ENCODE results near the gene GLYR1.

The GLYR1 gene

DNA sequence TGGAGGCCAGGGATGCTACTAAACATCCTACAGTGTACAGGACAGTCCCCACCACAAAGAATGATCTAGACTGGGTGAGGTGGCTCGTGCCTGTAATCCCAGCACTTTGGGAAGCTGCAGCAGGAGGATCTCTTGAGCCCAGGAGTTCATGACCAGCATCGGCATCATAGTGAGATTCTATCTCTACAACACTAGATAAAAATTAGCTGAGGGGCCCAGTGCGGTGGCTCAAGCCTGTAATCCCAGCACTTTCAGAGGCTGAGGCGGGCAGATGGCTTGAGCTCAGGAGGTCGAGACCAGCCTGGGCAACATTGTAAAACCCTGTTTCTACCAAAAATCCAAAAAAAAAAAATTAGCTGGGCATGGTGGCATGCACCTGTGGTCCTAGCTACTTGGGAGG is 74.7 kb downstream of the GLYR1 start:
- DNase-seq, result no peak
- intact Hi-C loops (cut with DNase I), result no loop called here

DNA sequence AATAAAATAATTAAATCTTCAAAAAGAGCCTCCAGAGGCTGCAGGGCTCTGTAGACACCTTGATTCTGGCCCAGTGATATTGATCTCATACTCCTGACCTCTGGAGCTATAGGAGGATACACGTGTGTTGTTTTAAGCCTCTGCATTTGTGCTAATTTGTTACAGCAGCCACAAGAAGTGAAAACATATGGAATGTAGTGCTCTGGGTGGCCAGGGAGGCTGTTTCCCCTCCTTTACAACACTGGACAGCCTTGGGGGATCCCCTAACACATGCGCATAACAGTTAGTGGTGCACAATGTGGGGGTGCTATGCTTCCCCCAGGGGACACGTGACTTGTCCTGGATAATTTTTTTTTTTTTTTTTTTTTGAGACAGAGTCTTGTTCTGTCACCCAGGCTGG is 75.4 kb downstream of the GLYR1 start:
- no peak for DNase-seq
- intact Hi-C loops (cut with DNase I), result no loop called here

DNA sequence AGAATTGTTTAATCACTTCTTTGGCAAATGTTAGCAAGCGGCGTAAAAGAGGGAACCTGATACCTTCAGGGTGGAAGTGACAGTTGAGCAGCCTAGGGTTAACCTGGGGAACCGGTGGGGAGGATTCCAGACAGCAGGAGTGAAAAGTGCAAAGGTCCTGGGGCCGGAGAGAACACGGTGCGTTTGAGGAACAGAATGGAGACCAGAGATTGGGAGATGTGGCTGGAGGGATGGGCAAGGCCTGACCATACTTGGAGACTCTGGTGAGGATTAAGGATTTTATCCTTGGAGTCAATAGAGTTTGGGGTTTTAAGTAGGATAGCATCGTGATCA is 77.8 kb downstream of the GLYR1 start:
- DNase-seq, result peak in 1 of 10 donors; percentile 59
- intact Hi-C loops (cut with DNase I), result loop anchor here (5.0 kb wide), 1 partner anchor 78 kb away; the partner anchor contains the start of genes GLYR1 and UBN1

DNA sequence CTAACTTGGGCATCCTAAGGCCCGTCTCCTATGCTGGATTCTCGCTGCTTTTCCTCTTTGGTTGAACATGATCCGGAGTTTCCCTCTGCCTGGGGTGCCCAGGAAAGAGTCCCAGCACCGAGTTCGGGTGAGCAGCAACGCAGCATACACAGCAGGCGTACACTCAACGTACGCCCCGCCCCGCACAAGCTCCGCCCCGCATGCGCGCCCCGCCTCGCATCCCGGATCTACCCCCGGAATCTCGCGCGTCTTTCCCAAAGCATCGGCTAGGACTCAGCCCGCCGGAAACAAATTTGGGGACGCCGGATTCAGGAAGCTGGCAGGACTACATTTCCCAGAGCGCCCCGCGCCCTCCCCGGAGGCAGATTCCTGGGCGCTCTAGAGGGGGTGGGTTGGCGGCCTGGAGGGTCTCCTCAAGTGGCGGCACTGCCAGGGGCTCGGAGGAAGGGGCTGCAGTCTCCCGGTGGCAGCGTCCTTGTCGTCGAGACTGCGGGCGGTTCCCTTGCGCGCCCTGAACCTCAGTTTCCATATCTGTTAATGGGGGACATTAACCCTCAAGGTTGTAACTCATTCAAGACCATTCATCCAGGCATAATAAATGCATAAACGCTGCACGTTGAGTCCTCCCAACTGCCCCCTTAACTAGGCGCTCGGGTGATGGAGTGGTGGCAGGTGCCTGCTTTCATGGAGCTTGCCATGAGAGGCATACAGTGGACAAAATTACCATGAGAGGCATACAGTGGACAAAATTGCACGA is 78.4 kb downstream of the GLYR1 start:
- peak; percentile 92 to 100 (median 98) for DNase-seq
- intact Hi-C loops (cut with DNase I), result loop anchor here (5.0 kb wide), 1 partner anchor 79 kb away; the partner anchor contains the start of genes GLYR1 and UBN1

DNA sequence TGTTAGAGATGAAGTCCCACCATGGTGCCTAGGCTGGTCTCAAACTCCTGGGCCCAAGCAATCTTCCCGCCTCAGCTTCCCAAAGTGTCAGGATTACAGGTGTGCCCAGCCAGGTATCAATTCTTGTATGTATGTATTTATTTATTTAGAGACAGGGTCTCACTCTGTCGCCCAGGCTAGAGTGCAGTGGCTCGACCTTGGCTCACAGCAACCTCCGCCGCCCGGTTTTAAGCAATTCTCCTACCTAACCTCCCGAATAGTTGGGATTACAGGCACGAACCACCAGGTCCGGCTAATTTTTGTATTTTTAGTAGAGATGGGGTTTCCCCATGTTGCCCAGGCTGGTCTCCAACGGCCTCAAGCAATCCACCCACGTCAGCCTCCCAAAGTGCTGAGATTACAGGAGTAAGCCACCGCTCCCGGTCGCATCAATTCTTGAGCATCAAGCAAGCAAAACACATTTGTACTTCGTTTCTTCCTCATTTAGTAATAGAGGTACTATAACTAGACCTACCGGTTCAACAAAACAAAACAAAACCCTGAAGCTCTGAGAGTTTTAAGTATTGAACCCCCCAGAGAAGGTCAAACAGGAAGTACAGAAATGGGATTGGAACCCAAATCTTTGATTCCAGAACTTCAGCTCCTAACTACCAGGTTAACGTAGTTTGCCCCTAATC is 79.1 kb downstream of the GLYR1 start:
- DNase-seq, result peak in 1 of 10 donors; percentile 66
- intact Hi-C loops (cut with DNase I), result loop anchor here (1.0 to 5.0 kb wide), 3 partner anchors 32 to 79 kb away; partner anchors contain the start of genes ANKS3, DNAAF8, GLYR1 and UBN1

DNA sequence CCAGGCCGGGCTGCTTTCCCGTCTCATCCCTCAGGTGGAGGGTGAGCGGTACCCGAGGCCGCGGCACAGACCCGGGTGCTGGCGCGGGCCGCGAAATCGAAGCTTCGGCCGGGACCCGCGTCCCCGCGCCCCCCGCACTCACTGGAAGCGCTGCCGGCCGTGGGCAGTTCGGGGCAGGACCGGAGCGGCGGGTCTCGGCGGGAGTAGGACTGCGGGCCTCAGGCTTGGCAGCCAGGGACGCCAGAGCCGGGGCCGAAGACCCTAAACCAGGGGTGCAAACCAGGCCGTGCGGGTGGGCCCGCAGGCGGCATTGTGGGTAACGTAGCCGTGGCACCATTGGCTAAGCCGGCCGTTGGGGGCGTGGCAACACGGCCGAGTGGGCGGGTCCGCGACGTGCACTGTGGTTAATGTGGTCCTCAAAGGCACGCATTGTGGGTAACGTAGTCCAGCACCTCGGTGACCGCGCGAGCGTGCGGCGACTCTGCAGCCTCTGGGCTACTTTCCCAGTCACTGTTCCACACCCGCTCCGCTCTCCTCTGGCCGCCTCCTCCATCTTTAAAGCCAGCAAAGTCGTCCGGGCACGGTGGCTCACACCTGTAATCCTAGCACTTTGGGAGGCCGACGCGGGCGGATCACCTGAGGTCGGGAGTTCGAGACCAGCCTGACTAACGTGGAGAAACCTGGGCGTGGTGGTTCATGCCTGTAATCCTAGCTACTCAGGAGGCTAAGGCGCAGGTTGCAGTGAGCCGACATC is 80.0 kb downstream of the GLYR1 start, which contains the start of gene ZNF500:
Gene ZNF500, minus strand, starts transcription at position 288 of the 754 bp plus-strand sequence. CDS start 1,184 bp downstream, outside the sequence.
- intact Hi-C loops (cut with DNase I), result loop anchor here (1.0 to 5.0 kb wide), 3 partner anchors 32 to 80 kb away; partner anchors contain the start of genes ANKS3, DNAAF8, GLYR1 and UBN1
- DNase-seq, result peak; percentile 97 to 100 (median 99)

DNA sequence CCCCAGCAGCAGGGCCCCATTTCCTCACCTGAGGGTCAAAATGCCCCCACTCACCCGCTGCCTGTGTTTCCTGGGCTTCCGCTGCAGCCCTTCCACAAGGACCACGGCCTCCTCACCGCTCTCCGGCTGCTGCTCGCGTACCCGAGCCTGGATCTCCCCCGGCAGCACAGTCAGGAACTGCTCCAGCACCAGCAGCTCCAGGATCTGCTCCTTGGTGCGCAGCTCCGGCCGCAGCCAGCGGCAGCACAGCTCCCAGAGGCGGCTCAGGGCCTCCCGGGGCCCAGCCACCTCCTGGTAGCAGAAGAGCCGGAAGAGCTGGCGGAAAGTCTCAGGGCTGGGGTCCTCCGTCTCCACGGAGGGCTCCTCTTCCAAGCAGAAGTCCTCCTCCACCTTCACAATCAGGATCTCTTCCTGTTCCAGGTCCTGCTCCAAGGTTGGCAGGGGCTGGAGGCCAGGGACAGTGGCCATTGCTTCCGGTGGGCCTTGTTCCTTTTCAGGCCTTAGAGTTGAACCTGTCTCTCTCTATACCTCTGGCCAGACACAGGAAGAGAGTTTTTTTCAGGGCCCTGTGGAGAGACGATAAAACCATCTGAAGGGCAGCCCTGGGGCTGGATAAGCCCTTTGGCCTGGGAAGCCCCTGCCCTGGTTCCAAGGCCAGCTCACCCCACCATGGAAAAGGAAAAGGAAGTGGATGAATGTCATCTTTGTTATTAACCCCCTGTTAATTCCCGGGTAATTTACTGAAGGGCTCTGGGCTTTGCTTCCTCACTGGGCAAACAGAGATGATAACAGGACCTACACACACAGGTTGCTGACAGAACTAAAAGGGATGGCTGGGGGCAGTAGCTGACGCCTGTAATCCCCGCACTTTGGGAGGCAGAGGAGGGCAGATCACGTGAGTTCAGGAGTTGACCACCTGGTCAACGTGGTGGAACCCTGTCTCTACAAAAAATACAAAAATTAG is 81.3 kb downstream of the GLYR1 start:
- intact Hi-C loops (cut with DNase I), result loop anchor here (2.0 to 5.0 kb wide), 2 partner anchors 31 to 82 kb away; partner anchors contain the start of genes ANKS3, DNAAF8, GLYR1 and UBN1
- peak in 1 of 10 donors; percentile 75 for DNase-seq

DNA sequence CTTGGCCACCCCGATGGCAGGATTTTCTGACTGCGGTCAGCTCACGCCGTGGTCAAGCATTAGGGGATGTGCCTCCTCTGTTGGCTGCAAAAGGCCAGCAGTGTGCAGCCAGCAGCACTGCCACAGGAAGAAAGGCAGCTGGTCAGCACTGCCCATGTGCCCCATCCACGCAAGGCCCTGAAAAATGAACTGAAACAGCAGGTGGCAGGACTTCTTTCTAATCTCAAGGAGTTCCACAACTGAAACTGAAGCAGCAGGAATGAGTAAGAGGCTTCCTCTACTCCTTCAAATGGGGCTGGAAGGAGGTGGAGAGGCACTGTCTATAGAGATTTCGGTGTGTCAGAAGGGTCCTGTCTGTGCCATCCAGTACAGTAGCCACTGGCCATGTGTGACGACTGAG is 83.3 kb downstream of the GLYR1 start:
- no peak for DNase-seq
- intact Hi-C loops (cut with DNase I), result no loop called here

DNA sequence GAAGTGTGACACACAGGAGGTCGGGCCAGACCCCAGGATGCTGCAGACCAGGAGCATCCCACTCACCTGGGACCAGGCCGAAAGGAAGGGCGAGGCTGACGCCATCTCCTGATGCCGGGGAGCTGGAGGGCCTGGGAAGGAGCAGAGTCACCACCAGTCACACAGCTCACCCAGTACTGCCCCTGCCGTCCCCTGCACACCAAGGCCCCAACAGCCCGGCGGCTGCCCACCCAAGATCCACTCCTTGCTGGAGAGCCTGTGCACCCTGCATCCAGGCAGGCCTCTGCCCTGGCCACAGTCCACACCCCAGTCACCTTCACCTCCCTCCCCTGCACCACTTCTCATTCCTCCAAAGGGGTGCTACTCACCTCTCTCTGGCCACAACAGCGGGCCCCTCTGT is 84.9 kb downstream of the GLYR1 start:
- intact Hi-C loops (cut with DNase I), result no loop called here
- peak in 1 of 10 donors; percentile 79 for DNase-seq

DNA sequence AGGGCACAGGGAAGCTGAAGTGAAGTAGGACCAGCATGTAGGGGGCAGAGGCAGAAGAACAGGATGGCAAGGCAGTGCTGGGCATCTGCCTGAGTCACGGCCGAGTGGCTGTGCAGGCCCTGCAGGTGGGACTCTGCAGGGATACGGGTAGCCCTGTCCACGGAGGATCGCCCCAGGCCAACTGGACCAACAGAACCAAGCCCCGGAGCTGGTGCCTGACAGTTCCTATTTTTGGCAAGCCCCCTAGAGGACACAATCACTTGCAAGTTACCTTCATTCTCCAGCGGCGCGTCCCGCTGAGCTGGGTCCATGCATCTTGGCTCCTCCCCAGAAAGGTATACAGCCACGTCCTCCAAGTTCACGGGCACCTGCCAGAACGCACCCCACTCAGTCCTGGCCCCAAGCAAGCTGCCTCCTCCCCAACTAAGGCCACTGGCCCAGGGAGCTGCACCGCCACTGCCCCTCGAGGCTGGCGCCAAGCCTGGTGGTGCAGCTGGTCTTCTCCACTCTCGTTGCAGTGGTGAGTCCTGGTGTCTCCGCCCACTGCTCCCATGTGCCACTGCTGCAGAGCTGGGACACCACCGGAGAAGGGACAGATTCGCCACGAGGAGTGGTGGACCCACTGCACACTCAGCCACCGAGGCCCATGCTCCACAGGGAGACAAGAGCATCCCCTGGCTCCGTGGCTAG is 86.7 kb downstream of the GLYR1 start:
- no peak for DNase-seq
- intact Hi-C loops (cut with DNase I), result no loop called here

DNA sequence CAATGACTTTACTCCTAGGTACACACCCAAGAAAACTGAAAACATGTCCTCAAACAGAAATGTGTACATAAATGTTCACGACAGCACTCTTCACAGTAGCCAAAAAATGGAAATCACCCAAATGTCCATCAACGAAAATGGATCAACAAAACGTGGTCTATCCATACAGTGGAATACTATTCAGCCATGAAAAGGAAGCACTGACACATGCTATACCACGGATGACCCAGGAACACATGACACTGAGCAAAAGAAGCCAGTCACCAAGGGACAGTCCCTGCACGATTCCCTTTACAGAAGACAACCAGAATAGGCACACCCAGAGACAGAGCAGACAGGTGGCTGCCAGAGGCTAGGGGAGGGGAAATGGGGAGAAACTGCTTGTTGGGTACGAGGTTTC is 91.4 kb downstream of the GLYR1 start:
- intact Hi-C loops (cut with DNase I), result no loop called here
- no peak for DNase-seq

DNA sequence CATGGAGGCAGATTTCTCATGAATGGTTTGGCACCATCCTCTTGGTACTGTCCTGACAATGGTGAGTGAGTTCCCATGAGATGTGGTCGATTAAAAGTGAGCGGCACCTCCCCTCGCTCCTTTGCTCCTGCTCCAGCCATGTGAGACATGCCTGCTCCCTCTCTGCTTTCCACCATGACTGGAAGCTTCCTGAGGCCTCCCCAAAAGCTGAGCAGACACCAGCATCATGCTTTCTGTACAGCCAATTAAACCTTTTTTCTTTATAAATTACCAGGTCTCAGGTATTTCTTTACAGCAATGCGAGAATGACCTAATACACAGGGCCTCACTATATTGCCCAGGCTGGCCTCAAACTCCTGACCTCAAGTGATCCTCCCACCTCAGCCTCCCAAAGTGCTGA is 92.2 kb downstream of the GLYR1 start:
- intact Hi-C loops (cut with DNase I), result no loop called here
- no peak for DNase-seq

DNA sequence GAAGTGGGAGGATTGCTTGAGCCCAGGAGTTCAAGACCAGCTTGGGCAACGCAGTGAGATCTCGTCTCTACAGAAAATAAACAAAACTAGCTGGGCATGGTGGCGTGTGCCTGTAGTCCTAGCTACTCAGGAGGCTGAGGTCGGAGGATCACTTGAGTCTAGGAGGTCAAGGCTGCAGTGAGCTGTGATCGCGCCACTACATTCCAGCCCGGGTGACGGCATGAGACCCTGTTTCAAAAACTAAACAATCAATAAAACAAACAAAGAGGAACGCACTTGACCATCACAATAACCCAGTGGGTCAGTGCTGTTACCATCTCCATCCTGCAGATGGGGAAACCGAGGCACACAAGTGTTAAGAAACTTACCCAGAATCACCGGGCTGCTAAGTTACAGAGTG is 93.9 kb downstream of the GLYR1 start:
- intact Hi-C loops (cut with DNase I), result no loop called here
- no peak for DNase-seq
